Activated CD8-positive, alpha-beta memory T cell treated with anti-CD3 and anti-CD28 coated beads, Interleukin-2, amount 50 U/mL, for 48 hours (primary cell): ENCODE measurements around the gene CSMD2.
"Not testable (repeated sequence)": the region's sequence is repeated elsewhere in the genome, so short reads cannot be mapped to it uniquely, and the experiment has no call there.

Source experiments
- DNase-seq: peaks from one replicate; pipeline ENCODE4 v3.0.0-alpha.2; 2020

Gene CSMD2

DNA sequence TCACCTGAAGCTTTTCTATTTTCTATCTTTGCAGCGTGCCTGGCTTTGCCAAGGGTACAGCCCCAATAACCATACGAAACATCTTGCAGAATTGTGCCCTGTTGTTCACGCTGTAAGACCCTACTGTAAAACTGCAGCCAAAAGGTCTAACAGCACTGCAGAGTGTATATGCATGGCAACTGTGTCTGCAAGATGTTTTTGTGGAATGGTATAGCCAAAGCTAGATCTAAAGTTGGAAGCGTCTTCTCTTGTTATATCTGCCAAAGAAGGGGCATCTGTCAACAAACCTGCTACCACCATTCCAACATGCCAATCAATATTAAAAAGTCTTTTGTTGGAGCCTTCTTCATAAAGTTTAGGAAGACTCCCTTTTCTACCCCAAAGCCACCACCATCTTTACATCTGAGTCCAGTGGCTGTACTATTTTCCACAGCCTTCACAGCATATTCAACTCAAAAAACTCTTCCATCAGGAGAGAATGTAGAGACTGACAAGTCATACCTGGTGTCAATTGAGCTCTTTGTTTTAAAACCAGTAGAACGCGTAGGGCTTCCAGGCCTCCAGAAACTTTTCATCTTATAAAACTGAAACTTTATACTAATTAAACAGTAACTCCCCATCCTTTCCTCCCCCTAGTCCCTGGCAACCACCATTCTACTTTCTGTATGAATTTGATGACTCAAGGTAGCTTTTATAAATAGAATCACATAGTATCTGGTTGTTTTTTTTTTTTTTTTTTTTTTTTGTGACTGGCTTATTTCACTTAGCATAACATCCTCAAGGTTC lies 652.6 kb downstream of the CSMD2 start:
- DNase-seq = no peak

DNA sequence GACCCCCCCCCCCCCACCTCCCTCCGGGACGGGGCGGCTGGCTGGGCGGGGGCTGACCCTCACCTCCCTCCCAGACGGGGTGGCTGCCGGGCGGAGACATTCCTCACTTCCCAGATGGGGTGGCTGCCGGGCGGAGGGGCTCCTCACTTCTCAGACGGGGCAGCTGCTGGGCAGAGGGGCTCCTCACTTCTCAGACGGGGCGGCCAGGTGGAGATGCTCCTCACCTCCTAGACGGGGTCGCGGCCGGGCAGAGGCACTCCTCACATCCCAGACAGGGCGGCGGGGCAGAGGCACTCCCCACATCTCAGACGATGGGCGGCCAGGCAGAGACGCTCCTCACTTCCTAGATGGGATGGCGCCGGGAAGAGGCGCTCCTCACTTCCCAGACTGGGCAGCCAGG lies 655.8 kb downstream of the CSMD2 start:
- DNase-seq = not testable (repeated sequence)

DNA sequence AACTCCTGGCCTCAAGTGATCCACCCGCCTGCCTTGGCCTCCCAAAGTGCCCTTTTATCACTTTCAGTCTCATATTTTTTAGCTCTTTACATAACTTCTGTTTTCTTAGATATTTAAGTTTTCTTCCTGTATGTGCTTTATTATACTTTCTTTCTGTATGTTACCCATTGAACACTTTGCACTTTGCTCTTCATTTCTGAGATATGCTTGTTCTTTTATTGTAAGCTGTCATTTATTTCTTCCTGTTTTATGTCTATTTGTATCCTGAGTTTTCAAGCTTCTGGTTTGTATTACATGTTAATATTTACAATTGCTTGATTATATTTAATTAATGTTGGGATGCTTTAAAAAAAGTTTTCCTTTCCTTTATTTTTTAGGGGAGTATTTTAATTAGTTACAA lies 656.9 kb downstream of the CSMD2 start:
- no peak for DNase-seq

DNA sequence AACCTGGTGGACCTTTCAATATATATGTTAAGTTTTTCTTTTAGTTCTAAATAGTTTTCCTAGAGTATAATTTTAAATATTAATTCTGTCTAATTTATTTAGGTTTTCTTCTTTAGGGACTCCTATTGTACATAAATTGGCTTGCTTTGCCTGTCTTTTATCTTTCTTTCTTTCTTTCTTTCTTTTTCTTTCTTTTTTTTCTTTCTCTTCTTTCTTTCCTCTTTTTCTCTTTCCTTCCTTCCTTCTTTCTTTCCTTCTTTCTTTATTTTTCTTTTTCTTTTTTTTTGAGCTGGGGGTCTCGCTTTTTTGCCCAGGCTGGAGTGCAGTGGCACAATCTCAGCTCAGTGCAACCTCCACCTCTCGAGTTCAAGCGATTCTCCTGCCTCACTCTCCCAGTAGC lies 657.4 kb downstream of the CSMD2 start:
- no peak for DNase-seq

DNA sequence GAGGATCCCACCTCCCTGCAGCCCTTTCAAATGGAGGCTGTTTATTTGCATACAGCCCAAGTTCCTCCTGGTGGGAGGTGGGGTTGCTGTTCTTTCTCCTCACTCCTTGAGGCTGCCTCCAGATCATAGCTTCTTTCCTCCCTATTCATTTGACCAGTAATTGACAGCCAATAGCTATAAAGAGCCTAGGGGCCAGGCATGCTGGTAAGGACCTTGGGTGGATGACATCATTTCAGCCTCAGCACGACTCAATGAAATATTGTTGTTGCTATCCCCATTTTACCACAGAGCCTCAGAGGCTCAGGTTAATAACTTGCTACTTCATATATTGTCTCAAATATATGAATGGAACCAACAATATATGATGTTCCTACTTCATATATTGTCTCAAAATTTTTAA lies 661.5 kb downstream of the CSMD2 start:
- DNase-seq = no peak

DNA sequence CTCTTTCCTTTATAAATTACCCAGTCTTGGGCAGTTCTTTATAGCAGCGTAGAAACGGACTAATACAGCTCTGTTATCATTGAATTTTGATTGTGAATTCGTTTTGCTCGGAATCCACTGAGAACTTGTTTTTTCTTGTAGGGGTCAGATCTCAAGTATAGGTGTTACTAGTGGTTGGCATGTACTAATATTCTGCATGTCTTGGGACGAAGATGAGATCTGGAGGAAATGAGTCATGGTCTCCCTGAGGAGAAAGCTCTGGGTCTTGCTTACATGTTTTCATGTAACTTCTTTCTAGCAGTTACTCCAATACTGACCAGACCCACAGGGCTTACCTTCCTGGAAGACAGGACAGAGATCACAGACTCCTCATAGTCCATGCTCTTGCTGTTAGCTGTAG lies 662.3 kb downstream of the CSMD2 start:
- no peak for DNase-seq

DNA sequence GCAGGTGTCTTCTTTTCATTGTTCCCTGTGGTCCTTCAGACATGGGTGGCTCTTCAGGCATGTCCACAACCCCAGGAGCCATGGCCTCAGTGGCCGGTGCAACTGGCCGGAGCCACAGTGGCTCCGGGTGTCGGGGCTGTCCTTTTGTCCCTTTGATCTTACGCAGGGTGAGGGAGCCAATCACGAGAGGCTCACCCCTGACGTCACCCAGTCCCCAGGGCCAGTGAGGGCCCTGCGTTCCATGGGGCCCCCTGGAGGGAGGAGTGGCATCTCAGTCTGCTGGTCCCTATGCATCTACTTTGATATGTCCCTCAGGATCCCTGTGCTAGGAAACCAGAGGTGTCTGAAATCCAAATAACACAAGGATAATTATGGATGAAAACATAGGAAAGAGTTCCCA lies 663.3 kb downstream of the CSMD2 start:
- DNase-seq = no peak

DNA sequence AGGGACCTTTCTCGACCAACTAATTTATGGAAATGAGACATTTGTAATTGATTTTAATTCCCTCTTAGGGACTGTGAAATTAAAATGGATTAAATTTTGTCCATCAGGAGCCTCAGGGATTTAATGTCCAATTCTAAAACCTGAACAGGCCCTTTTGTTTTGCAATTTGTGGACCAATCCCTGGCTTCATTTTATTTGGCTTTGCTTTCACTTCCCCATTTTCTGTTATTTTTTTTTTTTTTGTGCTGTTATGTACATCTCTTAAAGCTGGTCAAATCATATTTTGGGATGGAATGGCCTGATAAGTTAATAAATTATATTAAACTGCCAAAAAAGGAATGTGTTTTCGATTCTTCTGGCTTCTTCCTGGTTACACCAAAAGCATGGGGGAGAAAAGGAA lies 663.7 kb downstream of the CSMD2 start:
- no peak for DNase-seq

DNA sequence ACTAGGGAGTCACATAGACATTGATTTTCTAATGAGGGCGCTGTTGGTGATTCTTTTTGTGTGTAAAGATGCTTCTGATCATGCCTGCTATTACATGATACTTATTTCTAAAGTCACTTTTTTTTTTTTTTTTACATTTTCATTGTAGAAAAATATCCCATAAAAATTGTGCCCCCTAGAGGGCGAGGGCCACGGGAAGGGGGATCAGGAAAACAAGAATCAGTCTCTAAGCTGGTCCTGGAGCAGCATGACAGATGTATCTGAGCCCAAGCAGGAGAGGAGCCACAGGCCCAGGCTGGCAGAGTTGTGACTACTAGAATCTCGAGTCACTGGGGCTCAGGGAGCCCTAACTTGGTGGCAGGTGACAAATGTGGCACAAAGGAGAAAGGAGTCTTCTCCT lies 664.5 kb downstream of the CSMD2 start:
- no peak for DNase-seq

DNA sequence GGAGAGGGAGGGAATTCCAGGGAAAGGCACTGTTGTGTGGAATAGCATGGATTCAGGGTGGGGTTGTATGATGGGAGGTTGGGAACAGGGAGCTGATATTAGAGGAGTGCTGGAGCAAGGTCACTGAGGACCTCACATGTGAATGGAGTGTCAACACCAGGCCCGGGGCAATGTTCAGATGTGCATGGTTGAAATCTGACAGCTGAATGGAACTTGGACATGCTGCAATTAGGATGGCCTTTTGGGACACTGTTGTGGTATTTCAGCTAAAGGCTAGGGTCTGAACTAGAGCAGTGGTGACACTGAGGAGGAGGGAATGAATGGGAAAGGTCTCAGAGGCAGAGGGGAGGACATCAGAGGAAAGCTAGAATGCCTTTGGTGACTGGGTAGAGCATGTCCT lies 667.6 kb downstream of the CSMD2 start:
- DNase-seq = no peak

DNA sequence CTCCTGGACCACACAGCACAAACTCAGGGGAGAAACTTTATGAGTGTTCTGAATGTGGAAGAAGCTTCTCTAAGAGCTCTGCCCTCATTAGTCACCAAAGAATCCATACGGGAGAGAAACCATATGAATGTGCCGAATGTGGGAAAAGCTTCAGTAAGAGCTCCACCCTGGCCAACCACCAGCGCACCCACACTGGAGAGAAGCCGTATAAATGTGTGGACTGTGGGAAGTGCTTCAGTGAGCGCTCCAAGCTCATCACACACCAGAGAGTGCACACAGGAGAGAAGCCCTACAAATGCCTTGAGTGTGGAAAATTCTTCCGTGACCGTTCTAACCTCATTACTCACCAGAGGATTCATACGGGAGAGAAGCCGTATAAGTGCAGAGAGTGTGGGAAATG lies 670.1 kb downstream of the CSMD2 start:
- DNase-seq = no peak

DNA sequence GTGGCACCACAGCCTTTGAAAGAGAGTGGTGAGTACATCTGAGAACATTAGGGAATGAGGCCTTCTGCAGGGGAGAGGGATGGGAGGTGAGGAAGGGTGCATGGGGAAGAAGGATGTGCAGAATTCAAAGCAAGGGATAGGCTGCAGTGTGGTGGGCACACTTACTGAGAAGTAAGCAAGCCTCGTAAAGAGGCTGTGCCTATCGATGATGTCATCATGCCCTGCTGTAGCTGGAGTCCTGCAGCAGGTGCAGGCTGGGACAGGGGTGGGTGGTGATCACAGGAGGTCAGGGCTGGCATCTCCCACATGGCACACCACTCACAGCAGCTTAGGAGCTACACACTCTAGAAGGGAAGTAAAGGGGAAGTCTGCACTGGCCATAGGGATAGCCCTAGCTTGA lies 676.4 kb downstream of the CSMD2 start:
- DNase-seq = no peak

DNA sequence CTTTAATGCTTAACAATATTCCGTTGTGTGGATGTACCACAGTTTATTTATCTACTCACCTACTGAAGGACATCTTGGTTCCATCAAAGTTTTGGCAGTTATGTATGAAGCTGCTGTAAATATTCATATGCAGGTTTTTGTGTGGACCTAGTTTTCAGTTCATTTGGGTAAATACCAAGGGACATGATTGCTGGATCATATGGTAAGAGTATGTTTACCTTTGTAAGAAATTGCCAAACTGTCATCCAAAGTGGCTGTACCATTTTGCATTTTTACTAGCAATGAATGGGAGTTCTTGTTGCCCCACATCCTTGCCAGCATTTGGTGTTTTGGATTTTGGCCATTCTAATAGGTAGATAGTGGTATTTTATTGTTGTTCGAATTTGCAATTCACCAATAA lies 682.6 kb downstream of the CSMD2 start:
- no peak for DNase-seq

DNA sequence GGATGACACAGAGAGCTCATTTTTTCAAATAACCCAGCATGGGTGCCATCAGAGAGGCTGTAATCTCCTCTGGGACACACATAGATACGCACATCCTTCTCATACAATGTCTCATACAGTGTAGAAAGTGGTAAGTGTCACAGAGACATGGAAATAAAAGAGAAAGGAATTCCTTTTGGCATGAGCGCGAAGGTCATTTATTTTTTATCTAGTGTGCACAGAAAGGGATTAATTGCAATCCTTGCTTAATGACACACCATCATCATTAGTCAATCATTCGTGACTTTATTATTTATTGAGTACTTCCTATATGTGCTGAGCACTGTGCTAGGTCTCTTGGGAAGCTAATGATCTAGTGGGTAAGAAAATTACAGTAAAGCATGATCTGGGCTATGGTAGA lies 687.6 kb downstream of the CSMD2 start:
- no peak for DNase-seq

DNA sequence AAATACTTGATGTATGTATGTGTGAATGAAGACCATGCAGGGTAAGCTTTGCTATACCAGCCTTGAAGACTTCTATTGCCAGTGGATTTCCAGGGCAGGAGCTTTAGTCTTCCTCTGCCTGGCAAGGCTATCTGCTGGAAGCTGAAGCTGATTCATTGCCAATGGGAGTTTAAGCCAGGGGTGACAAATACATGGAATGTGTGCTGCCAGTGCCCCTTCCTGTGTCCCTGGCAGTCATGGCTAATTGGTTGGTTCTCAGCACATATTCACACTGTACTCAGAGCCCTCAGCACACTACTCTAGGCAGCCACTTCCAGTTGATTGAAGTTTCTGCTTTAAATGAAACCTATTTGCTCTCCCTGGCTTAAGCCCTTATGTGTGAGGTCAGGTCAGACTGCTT lies 691.1 kb downstream of the CSMD2 start:
- DNase-seq = no peak

DNA sequence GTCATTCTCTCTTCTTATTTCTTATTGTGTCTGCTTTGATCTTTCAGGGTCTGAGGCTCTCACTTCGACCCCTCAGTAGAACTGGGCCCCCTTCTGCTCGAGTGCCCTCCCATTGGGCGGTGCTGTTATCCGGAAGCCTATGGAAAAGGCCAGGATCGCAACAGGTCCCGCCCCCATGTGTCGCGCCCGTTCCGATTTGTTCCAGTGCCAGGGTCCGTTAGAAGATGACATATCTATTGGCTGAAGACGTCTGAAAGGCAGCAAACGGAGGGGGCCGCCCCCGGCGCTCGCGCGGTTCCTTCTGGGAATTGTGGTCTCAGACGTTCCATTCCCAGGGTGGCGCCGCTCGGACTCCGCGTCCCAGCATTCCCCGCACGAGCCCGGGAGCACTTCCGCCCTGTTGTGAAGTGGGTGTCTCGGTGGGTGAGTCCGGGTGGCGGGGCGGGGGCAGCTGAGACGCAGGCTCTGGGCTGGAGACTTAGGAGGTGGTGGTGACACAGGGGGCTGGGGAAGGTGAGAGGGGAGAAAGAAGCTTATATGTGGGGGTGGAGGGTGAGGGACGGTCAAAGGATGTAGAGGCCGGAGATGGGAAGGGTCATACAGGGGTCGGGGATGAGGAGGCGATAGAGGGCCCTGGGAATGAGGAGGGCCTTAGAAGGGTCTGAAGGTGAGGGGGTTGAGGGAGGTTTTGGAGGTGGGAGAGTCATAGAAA lies 692.6 kb downstream of the CSMD2 start, which contains the start of gene ZSCAN20:
Gene ZSCAN20 (plus strand): TSS at position 377 of the 712 bp plus-strand sequence. CDS start 6,644 bp downstream, outside the sequence.
- DNase-seq = peak; percentile 92

DNA sequence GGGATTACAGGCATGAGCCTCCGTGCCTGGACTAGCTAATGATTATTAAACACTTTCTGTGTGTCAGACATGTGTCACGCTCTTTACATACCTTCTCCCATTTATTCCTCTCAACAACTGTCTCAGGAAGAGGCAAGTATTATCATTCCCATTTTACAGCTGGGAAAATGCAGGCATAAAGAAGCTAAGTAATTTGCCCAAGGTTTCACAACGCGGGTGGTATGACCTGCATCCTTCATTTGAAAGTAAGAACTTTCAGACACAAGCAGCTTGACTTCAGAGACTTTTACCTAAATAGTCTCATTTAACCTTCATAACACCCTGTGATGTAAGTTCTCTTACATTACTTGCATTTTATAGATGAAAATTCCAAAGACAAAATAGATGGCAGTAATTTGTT lies 693.6 kb downstream of the CSMD2 start:
- DNase-seq = no peak

DNA sequence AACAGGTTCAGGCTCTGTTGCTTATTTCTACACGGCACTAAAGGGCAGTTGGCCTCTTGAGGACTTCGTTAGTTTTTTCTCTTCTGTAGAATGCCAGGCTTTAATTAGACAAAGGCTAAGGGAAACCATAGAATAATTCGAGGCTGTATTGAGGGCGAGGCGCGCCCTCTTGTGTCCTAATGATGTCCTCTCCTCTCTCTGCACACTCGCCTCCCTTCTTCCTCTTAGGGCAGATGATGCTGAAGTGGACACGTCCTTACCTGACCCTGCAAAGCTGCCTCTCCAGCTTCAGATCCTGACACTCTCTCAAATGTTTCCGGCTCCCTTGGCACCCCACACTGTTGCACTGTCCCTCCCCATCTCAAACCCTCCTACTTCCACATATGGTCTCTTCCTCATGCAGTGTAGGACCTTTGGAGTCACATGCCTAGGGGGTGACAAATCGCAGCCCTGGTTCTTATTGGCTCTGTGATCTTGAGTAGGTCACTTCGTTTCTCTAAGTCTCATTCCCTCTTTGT lies 694.5 kb downstream of the CSMD2 start:
- DNase-seq = peak; percentile 66

DNA sequence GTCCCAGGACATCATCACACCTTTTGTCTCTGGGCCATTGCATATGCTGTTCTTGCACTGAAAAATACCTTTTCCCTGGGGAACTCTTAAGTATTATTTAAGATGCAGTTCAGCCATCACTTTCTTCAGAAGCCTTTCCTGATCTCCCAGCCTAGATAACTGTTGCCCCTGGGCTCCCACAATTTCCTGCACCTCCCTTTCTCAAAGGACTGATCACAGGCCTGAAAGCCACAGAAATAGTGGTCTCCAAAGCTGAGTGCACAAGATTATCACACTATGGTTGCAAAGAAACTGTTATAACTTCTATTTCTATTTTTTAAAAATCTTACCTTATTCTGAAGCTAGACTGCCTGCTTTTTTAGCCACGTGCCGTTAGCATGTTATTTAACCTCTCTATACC lies 695.3 kb downstream of the CSMD2 start:
- DNase-seq = no peak

DNA sequence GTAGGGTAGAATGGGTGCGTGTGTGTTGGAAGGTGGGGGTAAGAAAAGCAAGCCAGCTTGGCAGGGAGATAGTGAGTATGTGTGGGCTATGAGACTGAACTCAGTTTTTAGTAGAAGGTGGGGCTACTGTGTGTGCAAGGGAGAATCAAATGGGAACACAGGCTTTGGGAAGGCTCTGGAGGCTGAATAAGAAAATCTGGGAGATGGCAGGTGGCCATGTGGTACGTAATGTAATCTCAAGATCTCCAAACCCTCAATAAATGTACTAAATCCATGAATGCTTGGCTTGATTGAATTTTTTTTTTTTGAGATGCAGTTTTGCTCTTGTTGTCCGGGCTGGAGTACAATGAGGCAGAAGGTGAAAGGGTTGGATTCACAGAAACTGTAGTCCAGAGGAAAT lies 696.1 kb downstream of the CSMD2 start:
- no peak for DNase-seq

DNA sequence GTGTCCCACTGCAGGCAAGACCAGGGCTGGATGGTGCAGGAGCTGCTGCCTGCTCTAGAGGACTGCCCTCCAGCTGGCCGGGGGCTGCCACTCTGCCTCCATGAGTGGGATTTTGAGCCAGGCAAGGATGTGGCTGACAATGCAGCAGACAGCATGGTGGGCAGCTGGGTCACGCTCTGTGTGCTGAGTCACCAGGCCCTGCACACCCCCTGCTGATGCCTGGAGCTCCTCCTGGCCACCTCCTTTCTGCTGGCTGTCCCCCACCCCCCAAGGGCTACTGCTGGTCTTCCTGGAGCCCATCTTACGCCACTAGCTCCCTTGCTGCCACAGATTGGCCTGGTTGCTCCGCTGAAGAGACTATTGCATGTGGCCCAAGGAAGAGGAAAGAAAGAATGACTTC lies 696.5 kb downstream of the CSMD2 start:
- DNase-seq = no peak

DNA sequence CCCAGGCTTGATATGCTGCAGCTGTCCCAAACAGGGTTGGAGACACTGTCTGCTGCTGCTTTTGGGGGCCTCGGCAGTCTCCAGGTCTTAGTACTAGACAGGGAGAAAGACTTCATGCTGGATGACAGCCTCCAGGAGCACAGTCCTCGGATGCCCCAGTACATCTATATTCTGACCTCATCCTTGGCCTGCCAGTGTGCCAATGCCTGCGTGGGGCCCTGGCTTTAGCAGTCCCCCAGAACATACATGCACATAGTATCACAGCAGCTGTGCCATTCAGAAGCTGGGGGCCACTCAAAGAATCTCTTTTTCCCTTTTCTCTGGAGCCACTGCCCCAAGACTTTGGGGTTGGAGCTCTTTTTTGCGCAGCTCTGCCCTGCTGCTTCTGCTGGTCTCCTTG lies 697.0 kb downstream of the CSMD2 start:
- no peak for DNase-seq

DNA sequence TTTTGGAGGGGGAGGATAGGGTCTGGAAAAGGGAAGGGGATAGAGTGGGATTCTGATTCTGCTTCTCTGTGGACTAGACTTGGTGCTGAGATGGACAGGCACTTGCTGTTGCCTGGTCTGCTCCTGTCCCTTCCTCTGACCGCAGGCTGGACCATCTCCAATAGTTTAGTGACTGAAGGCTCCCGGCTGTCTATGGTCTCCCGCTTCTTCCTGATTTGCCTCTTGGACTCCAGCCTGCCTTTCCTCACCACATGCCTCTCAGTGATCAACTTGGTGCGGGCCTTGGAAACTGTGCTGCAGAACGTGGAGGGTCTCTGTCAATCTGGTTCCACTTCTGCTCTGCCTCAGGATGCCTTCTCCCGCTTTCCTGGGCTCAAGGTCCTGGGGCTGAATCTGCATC lies 698.9 kb downstream of the CSMD2 start:
- DNase-seq = no peak

DNA sequence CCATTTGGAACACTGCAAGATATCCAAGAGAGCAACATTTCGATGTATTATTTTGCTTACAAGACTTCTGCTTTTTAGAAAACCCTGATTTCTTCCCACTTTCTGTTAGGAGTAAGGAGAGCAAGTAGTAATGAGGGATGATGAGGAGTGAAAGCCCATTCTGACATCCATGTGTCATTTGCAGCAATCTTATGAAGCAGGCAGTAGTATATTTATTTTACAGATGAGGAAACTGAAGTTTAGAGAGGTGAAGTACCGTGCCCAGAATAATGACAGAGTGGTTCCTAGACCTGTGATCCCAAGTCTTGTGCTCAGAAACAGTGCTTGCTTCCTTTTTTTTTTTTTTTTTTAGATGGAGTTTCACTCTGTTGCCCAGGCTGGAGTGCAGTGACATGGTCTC lies 699.7 kb downstream of the CSMD2 start:
- no peak for DNase-seq
